Panc1 (cell line): ENCODE results near the gene KCNK15. TPM values are rescaled to one million over a fixed set of nuclear protein-coding genes. Genes with fewer than 3 reads are reported as not detected.

Source experiments
- ATAC-seq: fragments of 200-7000 bp; cut with Tn5 transposase; 2 replicates; pipeline ENCODE4 v1.9.1; 2020; ENCODE audit warnings: mild to moderate bottlenecking, moderate library complexity
- BruUV-seq: library from RNA; stranded (reverse); fragments of 400-500 nt; replicated peaks from 2 replicates; lab custom pipeline; 2021; lab: Mats Ljungman, UMichigan
- CTCF ChIA-PET: fragments of 300-600 bp; sonication (Branson Sonifier 250); formaldehyde crosslinking; loops from one replicate; lab custom pipeline; 2022; ENCODE audit warnings: antibody characterized with exemption; lab: Charles Lee
- POLR2A ChIA-PET: fragments of 300-600 bp; sonication (Branson Sonifier 250); formaldehyde crosslinking; loops from one replicate; lab custom pipeline; 2022; ENCODE audit warnings: antibody characterized with exemption; lab: Charles Lee
- DNase-seq: peaks from one replicate; pipeline ENCODE4 v3.0.0-alpha.2; 2010; ENCODE audit warnings: low read depth, low spot score
- H3K27ac ChIP-seq: 2 replicates; pipeline ENCODE4 v1.5.1; 2011; ENCODE audit warnings: mild to moderate bottlenecking, low read length, inconsistent platforms
- H3K27me3 ChIP-seq: fragments of 200-500 bp; sonication (Bioruptor generic); 2 replicates; pipeline ENCODE4 v1.6.0; 2014; ENCODE audit warnings: low read length, inconsistent platforms; ENCODE audit not compliant: control insufficient read depth, insufficient read depth
- H3K36me3 ChIP-seq: fragments of 200-500 bp; sonication (Bioruptor generic); 2 replicates; pipeline ENCODE4 v1.5.1; 2014; ENCODE audit warnings: inconsistent platforms, mild to moderate bottlenecking, low read length, moderate library complexity; ENCODE audit not compliant: control insufficient read depth, insufficient read depth
- H3K4me1 ChIP-seq: 2 replicates; pipeline ENCODE4 v1.5.1; 2011; ENCODE audit warnings: inconsistent platforms, mild to moderate bottlenecking, low read length, moderate library complexity; ENCODE audit not compliant: control insufficient read depth, insufficient read depth
- H3K4me3 ChIP-seq, 2 experiments: 2 replicates each; pipeline ENCODE4 v1.5.1; 2011 to 2012; ENCODE audit warnings: low read depth in 2 of 2, low read length in 2 of 2, mild to moderate bottlenecking in 2 of 2, inconsistent platforms in 1 of 2, moderate library complexity in 1 of 2
- H3K9me3 ChIP-seq: fragments of 200-500 bp; sonication (Bioruptor generic); 2 replicates; pipeline ENCODE4 v1.5.1; 2014; ENCODE audit warnings: low read depth, mild to moderate bottlenecking, inconsistent platforms, low read length, moderate library complexity; ENCODE audit not compliant: control insufficient read depth, insufficient read depth
- CTCF ChIP-seq: fragments of 450-650 bp; IDR thresholded peaks from 2 replicates; pipeline ENCODE4 v1.5.1; 2017; ENCODE audit warnings: mild to moderate bottlenecking
- POLR2AphosphoS5 ChIP-seq: IDR thresholded peaks from 2 replicates; pipeline ENCODE4 v1.6.1; 2012; ENCODE audit warnings: mild to moderate bottlenecking, low read depth, low read length, moderate library complexity
- SIN3A ChIP-seq: IDR thresholded peaks from 2 replicates; pipeline ENCODE4 v1.6.1; 2012; ENCODE audit warnings: low read depth, mild to moderate bottlenecking, low read length, moderate library complexity, borderline replicate concordance; ENCODE audit not compliant: insufficient read depth
- TCF7L2 ChIP-seq: IDR thresholded peaks from 2 replicates; pipeline ENCODE4 v1.6.1; 2011; ENCODE audit warnings: mild to moderate bottlenecking, low read depth, low read length, inconsistent platforms
- in situ Hi-C: cut with HindIII; loops from 2 replicates; pipeline ENCODE4 v1.10.0; 2016; ENCODE audit warnings: low sequenced_read_pairs, low pct_unique_long_range_greater_than_20kb
- intact Hi-C: fragments of 100-400 bp; cut with micrococcal nuclease; formaldehyde crosslinking; loops from one replicate; pipeline ENCODE4 v1.10.0; 2022; ENCODE audit not compliant: unreplicated experiment
- total RNA-seq: library from RNA; stranded (reverse); gene quantifications from one replicate; pipeline ENCODE4 v1.2.1, GENCODE V29; 2021; ENCODE audit not compliant: unreplicated experiment
- TF ChIP-seq, protein P1 (sequence below), 2 experiments: IDR thresholded peaks; 2 replicates each; pipeline ENCODE4 v1.6.1; 2011 to 2012; ENCODE audit warnings: low read depth in 2 of 2, control low read depth in 1 of 2, low read length in 1 of 2, mild to moderate bottlenecking in 1 of 2, moderate library complexity in 1 of 2; ENCODE audit not compliant: insufficient read depth in 1 of 2

KCNK15 gene
- total RNA-seq, 1 experiment from 2014 or later = 7.4 TPM

GRCh38 chr20:44768854-44769480 is 23.3 kb downstream of the KCNK15 start:
- intact Hi-C loops (no loop called here), in situ Hi-C loops (no loop called here)
- Histone ChIP-seq H3K4me3 (no peak overlapping the region), H3K36me3 (no peaks in the 10 kb centered on the region), H3K27ac (no peak overlapping the region), H3K4me1 (no peaks in the 10 kb centered on the region), H3K9me3 (no peaks in the 10 kb centered on the region), H3K27me3 (no peaks in the 10 kb centered on the region)
- no TSS peak for BruUV-seq
- TF ChIP-seq, protein P1, sequence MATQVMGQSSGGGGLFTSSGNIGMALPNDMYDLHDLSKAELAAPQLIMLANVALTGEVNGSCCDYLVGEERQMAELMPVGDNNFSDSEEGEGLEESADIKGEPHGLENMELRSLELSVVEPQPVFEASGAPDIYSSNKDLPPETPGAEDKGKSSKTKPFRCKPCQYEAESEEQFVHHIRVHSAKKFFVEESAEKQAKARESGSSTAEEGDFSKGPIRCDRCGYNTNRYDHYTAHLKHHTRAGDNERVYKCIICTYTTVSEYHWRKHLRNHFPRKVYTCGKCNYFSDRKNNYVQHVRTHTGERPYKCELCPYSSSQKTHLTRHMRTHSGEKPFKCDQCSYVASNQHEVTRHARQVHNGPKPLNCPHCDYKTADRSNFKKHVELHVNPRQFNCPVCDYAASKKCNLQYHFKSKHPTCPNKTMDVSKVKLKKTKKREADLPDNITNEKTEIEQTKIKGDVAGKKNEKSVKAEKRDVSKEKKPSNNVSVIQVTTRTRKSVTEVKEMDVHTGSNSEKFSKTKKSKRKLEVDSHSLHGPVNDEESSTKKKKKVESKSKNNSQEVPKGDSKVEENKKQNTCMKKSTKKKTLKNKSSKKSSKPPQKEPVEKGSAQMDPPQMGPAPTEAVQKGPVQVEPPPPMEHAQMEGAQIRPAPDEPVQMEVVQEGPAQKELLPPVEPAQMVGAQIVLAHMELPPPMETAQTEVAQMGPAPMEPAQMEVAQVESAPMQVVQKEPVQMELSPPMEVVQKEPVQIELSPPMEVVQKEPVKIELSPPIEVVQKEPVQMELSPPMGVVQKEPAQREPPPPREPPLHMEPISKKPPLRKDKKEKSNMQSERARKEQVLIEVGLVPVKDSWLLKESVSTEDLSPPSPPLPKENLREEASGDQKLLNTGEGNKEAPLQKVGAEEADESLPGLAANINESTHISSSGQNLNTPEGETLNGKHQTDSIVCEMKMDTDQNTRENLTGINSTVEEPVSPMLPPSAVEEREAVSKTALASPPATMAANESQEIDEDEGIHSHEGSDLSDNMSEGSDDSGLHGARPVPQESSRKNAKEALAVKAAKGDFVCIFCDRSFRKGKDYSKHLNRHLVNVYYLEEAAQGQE (IDR thresholded peaks at IDR 0.05; ENCODE audit: insufficient read depth in 1 of 2, low read depth in 2 of 2, low read length in 1 of 2) = no peak
- TF ChIP-seq POLR2AphosphoS5 (no peak), TCF7L2 (no peak), SIN3A (no peak), CTCF (no peak)
- DNase-seq (no peak), ATAC-seq (no peak)
- CTCF ChIA-PET = interaction anchor here (0.7 kb wide), 1 partner anchor 14 kb away, joined by 4 read pairs; no protein-coding TSS in a partner anchor
- POLR2A ChIA-PET = no interaction called here

DNA sequence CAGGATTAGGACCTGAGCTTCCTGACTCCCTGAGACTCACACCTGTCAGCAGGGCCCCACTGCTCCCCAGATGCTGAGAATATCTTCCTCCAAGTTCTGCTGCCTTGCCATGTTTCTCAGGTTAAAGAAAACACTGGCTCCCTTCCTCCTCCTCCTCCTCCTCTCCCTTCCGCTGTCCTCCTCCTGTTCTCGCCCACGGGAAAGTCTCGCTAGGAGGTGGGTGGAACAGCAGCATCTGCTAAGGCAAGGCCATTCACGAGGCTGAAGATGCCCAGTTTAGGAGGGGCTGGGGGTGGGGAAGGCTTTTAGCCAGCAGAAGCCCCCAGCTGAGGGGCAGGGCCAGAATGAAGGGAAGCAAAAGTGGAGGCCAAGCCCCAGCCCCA is 23.8 kb downstream of the KCNK15 start:
- Histone ChIP-seq H3K9me3 (no peaks in the 10 kb centered on the region), H3K4me1 (no peaks in the 10 kb centered on the region), H3K4me3 (no peak overlapping the region), H3K36me3 (no peaks in the 10 kb centered on the region), H3K27me3 (no peaks in the 10 kb centered on the region), H3K27ac (no peak overlapping the region)
- CTCF ChIA-PET = no interaction called here
- in situ Hi-C loops = no loop called here
- POLR2A ChIA-PET = no interaction called here
- BruUV-seq = no TSS peak
- intact Hi-C loops = no loop called here
- TF ChIP-seq, protein P1 (IDR thresholded peaks at IDR 0.05; ENCODE audit: insufficient read depth in 1 of 2, low read depth in 2 of 2, low read length in 1 of 2) = no peak
- TF ChIP-seq POLR2AphosphoS5 (no peak), TCF7L2 (no peak), CTCF (no peak), SIN3A (no peak)
- no peak for DNase-seq
- ATAC-seq = no peak
